HG03457 (cell line): ENCODE data around the gene GABPB2.
"Not testable (repeated sequence)": the region's sequence is repeated elsewhere in the genome, so short reads cannot be mapped to it uniquely, and the experiment has no call there.

Experiments used
- ATAC-seq: cut with Tn5 transposase; IDR thresholded peaks from one replicate; pipeline ENCODE4 v1.9.1; 2021; ENCODE audit warnings: moderate number of reproducible peaks; ENCODE audit not compliant: unreplicated experiment

The GABPB2 gene

GRCh38 chr1:151059109-151060006 is 11.2 kb upstream of the GABPB2 start, which contains the start of gene CDC42SE1:
TSS of gene CDC42SE1 (minus strand) at chr1:151059622. CDS start at chr1:151055730, 3,892 bp downstream.
- peak; percentile 49 for ATAC-seq

- no peak for ATAC-seq
Measured at GRCh38 chr1:151060007-151060656, 10.4 kb upstream of the GABPB2 start, which contains the start of gene MLLT11. TSS of gene MLLT11 (plus strand) at chr1:151060397. CDS start at chr1:151067225, 6,828 bp downstream.

- no peak for ATAC-seq
Measured at GRCh38 chr1:151060657-151061421, 9.7 kb upstream of the GABPB2 start.

- no peak for ATAC-seq
Measured at GRCh38 chr1:151061704-151062103, 8.9 kb upstream of the GABPB2 start.

DNA sequence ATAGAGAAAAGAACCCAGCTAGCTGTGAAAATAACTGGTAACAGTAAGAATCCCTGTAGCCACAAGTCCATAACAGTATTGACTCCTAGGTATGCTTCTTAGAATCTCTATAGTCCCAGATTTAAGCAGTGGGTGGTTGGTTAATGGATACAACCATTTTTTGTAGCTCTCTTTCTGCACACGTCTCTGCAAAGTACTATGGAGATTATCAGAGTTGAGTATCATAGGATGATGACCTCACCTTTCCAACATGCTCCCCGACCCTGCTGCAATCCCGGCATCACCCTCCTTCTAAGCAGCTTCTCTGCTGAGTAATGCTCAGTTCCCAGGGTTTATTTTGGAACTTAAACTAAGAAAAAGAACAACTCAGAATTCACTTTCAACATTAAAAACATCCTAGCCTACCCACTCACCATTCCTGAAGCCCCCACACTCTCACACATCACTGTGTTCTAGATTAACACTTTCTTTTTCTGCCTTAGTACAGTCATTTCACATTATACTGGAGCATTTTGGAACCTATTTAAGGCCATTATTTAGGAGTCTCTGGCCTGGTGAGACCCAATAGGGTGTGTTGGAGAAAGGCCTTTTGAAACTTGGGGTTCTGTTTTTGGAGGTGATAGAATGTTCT is 7.7 kb upstream of the GABPB2 start:
- no peak for ATAC-seq

DNA sequence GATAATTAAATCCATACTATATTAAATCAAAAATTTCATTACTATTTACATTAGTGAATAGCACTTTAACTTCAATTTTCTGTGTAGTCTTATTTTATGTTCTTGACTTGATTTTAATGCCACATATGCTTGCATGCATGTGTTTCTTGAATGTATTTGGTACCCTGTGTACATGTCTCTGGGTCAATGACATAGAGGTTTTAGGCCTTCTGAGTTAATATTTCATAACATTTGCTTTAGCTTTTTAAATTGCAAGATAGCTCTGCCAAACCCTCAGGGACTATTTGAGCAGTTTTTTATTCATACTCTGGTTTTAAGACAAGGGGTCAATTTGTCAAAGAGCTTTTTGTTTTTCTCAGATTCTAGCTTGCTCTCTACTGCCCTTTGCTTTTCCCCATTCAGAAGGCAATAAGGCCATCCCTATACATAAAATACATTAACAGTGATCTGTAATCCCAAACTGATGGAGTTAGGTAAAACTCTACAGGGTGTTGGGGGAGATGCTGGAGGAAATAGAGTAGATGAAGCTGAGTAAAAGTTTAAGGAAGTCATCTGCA is 5.4 kb upstream of the GABPB2 start:
- ATAC-seq, result no peak

DNA sequence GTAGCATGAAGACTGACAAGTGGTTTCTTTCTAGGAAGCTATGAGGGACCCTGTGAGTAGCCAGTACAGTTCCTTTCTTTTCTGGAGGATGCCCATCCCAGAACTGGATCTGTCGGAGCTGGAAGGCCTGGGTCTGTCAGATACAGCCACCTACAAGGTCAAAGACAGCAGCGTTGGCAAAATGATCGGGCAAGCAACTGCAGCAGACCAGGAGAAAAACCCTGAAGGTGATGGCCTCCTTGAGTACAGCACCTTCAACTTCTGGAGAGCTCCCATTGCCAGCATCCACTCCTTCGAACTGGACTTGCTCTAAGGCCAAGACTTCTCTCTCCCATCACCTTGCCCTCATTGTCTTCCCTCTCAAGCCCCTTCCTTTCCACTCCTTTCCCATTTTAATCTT is 3.4 kb upstream of the GABPB2 start:
- ATAC-seq, result no peak

DNA sequence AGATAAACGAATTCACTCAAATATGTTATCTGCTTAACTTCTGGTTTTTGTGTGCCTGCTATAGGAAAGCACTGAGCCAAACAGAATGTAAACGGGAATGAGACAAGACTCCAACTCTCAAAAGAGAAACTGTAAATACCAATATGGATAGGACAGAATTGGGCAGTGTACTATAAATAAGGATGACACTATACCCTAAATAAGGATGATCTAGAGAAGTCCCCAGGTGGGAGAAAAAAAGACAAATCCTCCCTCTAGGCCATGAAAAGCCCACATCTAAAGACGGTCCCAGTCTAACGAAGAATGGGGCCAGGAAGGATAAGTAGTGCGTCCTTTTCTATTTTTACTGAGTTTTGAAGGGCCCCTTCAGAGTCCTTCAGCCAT is 1.5 kb upstream of the GABPB2 start:
- no peak for ATAC-seq

DNA sequence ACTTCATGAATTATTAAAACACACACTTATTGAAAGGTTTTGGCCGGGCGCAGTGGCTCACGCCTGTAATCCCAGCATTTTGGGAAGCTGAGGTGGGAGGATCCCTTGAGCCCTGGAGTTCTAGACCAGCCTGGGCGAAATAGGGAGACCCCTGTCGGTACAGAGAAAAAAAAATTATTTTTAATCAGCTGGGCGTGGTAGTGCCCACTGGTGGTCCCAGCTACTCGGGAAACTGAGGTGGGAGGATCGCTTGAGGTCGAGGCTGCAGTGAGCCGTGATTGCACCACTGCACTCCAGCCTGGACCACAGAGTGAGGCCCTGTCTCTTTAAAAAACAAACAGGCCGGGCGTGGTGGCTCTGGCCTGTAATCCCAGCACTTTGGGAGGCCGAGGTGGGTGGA is 1.7 kb downstream of the GABPB2 start:
- no peak for ATAC-seq

DNA sequence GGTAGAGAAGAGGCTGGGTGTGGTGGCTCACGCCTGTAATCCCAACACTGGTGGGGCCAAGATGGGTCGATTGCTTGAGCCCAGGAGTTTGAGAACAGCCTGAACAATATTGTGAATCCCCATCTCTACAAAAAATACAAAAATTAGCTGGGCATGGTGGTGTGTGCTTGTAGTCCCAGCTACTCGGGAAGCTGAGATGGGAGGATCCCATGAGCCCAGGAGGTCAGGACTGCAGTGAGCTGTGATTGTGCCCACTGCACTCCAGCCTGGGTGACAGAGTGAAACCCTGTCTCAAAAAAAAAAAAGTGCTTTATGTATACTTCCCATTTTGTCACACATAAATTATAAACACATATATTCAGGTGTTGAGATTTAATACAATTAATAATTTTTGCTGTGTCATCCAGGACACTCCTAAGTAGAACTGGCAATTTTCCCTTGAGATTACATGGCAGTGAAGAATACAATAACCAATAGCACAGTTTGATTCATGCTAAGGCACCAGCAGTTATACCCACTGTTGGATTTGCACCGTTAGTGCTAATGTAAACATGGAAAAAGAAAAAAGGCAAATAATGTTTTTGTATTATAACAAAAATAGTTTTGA is 15.5 kb downstream of the GABPB2 start:
- ATAC-seq, result no peak

DNA sequence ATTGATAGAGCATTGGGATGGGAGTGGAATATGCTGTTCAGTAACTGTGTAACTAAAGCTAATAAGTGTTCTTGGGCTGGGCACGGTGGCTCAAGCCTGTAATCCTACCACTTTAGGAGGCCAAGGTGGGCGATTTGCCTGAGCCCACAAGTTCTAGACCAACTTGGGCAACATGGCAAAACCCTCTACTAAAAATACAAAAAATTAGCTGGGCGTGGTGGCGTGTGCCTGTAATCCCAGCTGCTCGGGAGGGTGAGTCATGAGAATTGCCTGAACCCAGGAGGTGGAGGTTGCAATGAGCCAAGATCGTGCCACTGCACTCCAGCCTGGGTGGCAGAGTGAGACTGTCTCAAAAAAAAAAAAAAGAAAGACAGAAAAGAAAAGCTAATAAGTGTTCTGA is 26.9 kb downstream of the GABPB2 start:
- ATAC-seq, result not testable (repeated sequence)

GRCh38 chr1:151098126-151098525 is 27.6 kb downstream of the GABPB2 start:
- no peak for ATAC-seq

GRCh38 chr1:151104630-151105029 is 34.1 kb downstream of the GABPB2 start:
- no peak for ATAC-seq

GRCh38 chr1:151106894-151107293 is 36.3 kb downstream of the GABPB2 start:
- no peak for ATAC-seq

DNA sequence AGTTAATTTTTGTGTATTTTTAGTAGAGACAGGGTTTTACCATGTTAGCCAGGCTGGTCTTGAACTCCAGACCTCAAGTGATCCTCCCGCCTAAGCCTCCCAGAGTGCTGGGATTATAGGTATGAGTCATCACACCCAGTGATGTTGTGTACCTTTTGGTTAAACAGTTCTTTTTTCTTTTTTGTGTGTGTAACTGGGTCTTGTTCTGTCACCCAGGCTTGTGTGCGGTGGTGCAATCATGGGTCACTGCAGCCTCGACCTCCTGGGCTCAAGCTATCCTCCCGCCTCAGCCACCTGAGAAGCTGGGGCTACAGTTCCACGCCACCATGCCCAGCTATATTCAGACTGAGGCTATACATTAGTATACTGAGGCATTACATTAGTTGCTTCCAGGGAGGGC is 37.8 kb downstream of the GABPB2 start:
- no peak for ATAC-seq

GRCh38 chr1:151113877-151114276 is 43.3 kb downstream of the GABPB2 start:
- ATAC-seq, result no peak

GRCh38 chr1:151124763-151125403 is 54.3 kb downstream of the GABPB2 start:
- no peak for ATAC-seq

GRCh38 chr1:151128800-151129199 is 58.2 kb downstream of the GABPB2 start:
- no peak for ATAC-seq

DNA sequence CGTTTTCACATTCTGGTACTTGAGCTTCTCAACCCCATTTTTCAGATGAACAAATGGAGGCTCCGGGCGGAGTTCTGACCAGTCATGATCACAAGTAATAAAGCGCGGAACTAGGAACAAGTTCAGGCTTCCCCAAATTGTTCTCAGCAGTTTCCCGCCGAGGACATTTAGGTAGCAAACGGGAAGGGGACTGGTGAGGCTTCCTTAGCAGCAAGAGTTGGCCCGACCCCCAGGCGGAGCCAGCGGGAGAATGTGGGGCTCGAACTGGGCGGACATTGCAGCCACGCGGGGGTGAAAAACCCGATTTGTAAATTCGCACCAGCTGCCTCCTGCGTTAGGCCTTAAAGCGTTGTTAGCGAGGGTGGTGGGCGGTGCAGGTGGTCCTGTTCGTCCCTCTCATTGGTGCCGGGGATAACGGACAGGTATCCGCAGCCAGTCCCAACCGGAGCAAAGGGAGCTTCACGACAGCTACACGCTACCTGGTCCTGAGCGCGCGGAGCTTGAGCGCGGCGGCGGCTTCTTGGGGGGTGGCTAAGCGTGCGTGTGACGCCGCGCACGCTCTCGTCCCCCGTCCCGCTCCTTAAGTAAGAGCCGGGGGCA is 60.5 kb downstream of the GABPB2 start:
- no peak for ATAC-seq
